Measurements from ENCODE around the gene MROH7.

DNA sequence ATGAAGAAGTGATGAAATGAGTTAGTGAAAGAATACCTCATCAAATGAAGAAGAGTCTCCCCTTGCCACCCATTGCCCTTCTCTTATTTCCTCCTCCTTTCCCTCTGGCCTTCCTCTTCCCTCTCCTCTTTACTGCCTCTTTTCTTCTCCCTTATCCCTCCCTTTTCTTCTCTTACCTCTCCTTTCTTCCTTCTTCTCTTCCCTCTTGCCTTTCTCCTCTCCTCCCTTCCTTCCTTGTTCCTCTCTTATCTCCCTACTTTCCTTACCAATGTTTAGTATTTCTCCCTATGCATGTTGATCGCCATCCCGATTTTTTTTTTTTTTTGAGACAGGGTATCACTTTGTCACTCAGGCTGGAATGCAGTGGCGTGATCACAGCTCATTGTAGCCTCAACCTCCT, 8.8 kb downstream of the MROH7 start:
- TF ChIP-seq POLR2A (IDR thresholded peaks at IDR 0.05; ENCODE audit: low read length) (no peak), GATA1 (IDR thresholded peaks at IDR 0.05; ENCODE audit: low read depth, low read length) (no peak)
